NCI-H446 treated with DMSO at 0.1 percent for 48 hours (cell line): ENCODE data around the gene CENPL.
"Not testable (repeated sequence)": the region's sequence is repeated elsewhere in the genome, so short reads cannot be mapped to it uniquely, and the experiment has no call there.

Experiments used
- DNase-seq: peaks from one replicate; lab custom pipeline; 2025; lab: John Stamatoyannopoulos, UW

The CENPL gene

DNA sequence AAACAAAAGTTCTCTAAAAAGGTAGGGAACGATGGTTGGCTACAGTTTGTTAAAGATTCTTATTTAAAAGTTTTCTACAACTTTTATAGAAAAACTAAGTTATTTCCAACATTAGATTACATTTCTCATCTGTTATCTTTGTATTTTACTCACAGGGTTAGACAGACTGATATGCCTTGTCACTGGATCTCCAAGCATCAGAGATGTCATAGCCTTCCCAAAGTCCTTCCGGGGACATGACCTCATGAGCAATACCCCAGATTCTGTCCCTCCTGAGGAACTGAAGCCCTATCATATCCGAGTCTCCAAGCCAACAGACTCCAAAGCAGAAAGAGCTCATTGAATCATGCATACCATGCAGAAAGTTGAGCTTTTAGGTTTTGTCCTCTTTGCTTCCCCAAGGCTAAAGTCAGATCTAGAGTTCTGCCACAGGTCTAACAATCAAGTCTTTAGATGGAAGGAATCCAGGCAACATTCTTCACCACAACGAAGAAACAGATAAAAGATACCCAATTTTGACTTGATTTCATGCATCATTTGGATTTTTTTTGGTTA lies 32.8 kb upstream of the CENPL start:
- no peak for DNase-seq

DNA sequence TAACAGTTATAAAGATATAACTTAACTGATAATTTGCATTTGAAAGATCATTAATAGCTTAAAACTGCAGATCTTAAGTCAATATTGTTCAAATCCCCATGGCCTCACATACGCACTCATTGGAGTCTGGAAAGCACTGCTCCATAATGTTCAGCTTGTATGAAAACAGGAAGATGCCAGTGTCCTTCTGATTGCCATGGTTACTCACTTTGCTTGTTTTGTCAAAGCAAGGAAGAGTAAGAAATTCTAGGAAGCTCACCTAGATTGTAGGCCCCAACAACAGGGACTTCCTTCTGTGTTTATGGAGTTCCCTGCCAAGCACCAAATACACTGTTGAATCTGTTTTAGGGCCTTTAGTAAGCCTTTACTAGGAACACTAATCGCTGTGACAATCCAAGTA lies 32.2 kb upstream of the CENPL start:
- DNase-seq = no peak

DNA sequence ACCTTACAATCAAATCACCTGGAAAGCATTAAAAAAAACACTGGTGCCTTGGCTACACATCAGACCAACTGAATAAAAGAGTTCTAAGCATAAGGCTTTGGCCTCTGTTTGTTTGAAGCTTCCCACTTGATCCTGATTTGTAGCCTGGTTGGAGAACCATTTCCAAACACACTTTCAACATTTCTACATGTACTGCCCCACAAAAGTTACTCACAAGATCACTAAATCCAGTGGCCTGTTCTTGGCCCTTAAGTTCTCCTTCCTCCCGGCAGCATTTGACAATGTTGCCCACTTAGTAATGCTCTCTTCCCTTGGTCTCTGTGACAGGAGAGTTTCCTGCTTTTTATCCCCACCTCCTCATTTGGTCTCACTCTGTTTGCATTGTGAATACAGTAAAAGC lies 31.3 kb upstream of the CENPL start:
- no peak for DNase-seq

DNA sequence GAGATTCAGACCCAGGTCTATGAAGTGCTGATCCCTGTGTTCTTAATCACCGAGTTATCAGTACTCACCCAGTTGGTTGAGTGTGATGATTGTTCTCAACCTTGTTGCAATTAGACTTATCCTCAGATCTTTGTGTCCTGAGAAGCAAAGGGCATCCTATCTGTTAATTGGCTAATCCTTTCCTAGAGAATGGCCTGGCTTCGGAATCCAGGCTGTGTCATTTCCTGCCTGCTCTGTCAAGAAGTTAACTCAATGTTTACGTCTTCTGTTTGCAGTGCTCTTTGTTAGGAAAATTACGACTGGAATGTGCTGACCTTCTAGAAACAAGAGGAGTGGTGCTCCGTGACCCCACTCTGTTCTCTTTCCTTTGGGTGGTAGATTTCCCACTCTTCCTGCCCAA lies 28.4 kb upstream of the CENPL start:
- no peak for DNase-seq

DNA sequence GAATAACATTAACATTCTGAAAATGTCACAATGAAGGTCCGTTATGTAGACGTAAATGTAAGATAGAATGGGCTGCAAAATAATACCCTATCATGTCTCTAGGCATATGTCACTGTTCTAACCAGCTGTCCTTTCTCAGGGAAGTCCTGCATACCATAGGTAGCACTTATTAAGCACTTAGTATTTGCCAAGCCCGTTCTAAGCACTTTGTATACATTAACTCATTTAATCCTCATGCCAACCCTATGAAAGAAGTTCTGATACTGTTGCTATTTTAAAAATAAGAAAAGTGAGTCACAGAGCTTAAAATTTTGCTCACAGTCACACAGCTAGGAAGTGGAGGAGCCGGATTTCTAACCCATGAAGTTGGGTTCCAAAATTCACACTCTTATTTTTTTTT lies 27.4 kb upstream of the CENPL start:
- DNase-seq = no peak

DNA sequence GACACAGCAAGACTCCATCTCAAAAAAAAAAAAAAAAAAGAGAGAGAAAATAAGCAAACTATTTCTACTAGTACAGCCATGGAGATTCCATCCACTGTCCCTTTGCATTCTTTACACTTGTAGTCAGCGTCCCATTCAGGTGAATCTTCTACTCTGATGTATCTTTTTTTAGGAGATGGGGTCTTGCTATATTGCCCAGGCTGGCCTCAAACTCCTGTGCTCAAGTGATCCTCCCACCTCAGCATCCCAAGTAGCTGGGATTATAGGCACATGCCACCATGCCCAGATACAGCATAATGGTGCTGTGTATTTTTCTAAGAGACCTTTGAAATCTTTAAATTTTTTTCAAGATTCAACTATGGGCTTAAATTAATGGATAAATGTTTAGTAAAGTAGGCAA lies 8.1 kb upstream of the CENPL start:
- DNase-seq = no peak

DNA sequence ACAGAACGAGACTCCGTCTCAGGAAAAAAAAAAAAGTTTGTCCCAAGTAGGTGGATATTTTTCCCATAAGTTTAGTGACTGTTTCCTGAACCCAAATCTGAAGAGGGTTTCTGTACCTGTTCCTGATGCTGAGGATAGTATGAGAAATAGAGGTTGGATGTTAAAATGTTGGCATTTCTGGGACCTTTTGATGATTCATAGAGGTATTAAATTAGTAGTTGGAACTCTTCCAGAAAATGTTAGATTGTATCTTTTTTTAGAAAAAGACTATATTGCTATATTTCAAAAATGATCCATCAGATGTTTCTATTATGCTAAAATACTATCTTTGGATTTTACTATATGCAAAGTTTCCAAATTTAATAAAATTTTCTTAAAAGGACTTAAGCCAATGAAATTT lies 2.9 kb upstream of the CENPL start:
- DNase-seq = no peak

DNA sequence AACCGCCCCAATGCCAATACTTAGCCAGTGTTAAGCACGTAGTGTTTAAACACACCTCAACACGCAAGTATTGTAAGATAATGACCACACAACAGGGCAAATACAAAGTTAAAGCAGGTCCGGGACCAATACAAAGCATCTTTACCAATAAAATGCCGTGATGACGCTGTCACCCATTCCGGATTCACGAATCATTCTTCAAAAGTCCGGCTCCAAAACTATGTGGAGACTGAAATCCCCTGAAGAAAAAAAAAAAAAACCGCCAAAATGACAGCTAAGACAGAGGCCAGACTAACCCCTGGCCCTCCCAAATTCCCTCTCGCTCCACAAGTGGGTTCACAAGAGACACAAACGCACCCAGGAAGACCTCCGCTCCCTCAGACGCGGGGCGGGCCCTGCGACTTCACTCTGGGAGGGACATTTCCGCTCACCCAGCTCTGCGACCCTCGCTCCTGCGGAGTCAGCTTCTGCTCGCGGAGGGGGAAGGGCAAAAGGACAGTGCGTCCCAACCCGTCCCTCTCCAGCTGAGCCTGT lies 835 bp downstream of the CENPL start:
- no peak for DNase-seq

DNA sequence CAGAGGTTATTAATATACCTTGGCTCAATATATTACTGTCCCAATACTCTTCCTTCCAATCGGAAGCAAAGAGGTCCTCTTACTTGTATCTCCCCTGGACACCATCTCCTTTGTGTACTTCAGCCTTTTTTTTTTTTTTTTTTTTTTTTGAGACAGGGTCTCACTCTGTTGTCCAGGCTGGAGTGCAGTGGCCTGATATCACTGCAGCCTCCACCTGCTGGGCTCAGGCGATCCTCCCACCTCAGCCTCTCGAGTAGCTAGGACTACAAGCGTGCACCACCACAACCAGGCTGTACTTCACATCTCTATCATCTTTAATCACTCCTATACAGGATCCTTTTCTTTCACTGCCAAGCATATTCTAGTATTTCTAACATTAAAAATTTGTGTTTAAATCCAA lies 3.0 kb downstream of the CENPL start:
- DNase-seq = no peak

DNA sequence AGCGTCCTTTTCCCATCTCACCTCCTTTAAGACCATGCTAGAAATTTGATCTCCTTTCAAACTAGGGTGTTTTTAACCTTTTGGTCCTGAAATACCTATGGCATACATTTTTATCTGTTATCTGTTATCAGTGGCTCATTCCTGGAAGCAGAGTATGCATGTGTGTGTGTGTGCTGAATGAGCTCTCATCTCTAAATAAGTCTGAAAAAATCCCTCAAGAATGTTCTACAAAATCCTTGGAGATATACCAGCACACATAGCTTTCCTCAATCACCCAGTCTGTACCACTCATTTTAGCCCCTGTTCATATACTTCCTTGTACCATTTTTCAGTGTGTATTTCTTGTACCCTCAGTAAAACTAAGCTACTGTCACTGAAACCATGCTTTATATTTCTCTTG lies 6.2 kb downstream of the CENPL start:
- DNase-seq = no peak

DNA sequence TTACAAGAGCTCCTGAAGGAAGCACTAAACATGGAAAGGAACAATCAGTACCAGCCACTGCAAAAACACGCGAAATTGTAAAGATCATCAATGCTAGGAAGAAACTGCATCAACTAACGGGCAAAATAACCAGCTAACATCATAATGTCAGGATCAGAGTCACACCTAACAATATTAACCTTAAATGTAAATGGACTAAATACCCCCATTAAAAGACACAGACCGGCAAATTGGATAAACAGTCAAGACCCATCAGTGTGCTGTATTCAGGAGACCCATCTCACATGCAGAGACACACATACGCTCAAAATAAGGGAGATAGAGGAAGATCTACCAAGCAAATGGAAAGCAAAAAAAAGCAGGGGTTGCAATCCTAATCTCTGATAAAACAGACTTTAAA lies 11.0 kb downstream of the CENPL start:
- DNase-seq = not testable (repeated sequence)

DNA sequence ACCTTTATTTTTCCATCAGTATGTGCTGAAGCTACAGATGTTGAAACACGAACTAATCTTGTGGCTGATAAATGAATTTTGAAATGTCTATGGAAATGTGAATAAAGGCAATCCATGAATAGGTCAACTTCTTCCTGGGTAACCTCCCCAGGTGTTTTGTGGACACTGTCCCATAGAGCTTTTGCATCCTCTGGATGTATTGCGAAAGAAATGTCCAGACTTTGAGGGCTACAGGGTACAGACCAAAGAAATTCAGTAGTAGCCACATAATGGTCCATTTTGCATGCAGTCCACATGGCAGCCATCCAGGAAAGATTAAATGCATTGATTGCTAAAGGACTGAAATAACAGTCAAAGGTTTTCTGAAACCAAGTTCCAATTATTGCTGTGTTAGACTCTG lies 21.7 kb downstream of the CENPL start:
- DNase-seq = no peak

DNA sequence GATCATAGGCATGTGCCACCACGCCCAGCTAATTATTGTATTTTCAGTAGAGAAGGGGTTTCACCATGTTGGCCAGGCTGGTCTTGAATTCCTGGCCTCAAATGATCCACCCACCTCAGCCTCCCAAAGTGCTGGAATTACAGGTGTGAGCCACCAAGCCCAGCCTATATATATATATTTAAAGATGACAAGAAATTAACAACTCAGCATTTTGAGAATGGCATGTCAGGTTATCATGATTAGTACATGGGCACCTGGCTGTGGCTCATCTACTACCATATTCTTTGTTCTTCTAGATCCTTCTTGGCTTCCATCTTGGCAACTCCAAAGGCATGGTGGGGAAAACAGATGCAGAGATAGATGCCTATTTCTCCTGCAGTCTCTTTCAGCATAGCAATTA lies 24.7 kb downstream of the CENPL start:
- DNase-seq = not testable (repeated sequence)

DNA sequence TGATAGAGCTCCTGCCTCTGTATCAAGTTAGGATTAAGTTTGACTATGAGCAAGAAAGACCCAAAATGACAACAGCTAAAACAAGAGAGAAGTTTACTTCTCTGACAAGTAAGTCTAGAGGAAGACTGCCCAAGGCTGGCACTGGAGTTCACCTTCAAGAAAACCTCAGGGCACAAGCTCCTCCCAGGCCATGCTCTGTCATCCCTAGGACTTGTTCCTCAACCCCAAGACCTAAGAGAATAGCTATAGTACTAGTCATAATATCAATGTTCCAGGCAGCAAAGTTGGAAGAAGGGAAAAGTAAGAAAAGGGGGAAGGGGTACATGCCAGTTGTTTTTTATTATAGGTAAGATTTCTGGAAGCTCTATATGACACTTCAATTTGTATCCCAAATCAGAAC lies 26.6 kb downstream of the CENPL start:
- no peak for DNase-seq

DNA sequence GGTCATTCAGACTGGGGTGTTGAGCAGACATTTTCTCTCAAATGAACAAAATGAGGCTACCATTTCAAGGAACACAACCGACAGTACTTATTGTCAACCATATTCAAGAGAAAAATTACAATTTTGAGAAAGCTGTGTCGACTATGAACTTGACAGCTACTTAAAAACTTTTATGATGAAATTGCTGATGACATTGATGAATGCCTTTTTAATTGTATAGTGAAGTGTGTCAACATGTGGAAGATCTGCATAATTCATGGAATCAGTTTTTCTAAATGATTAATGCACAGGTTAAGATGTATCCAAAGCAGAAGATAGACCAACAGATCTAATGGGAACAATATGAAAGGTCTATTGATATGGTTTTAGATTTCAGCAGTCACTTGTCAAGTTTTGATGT lies 34.8 kb downstream of the CENPL start:
- no peak for DNase-seq

DNA sequence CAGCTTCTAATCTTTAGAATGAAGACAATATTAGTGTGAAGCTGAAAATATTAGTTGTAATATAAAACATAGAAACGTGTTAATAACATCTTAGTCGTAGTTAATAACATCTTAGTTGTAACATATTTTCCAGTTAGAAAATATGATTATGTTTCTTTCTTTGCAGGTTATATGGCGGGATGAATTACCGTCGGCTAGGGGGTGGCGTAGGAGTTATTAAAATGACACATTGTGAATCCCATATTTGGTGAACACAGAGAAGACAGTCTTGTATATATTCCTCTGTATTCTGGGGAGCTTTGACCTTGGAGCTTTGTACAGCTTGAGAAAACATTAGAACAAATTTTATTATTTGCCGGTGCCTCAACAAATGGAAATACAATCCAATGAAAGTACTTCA lies 39.7 kb downstream of the CENPL start:
- no peak for DNase-seq

DNA sequence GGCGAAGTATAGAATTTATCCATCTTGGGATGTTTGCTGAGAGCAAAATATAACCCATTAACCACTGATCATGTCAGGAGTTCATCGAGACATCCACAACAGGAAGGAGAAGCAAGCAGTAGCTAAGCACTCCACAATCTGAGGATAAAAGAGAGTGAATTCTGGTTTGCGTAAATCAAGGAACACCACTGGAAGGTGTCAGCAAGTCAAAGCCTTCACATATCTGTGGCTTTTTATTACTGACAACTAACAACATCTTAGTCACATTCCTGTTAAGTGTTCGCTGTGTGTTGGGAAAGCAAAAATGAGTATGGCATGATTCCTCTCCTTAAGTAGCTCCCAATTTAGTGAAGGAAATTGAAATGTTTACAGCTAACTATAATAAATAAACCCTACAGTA lies 44.7 kb downstream of the CENPL start:
- DNase-seq = no peak

DNA sequence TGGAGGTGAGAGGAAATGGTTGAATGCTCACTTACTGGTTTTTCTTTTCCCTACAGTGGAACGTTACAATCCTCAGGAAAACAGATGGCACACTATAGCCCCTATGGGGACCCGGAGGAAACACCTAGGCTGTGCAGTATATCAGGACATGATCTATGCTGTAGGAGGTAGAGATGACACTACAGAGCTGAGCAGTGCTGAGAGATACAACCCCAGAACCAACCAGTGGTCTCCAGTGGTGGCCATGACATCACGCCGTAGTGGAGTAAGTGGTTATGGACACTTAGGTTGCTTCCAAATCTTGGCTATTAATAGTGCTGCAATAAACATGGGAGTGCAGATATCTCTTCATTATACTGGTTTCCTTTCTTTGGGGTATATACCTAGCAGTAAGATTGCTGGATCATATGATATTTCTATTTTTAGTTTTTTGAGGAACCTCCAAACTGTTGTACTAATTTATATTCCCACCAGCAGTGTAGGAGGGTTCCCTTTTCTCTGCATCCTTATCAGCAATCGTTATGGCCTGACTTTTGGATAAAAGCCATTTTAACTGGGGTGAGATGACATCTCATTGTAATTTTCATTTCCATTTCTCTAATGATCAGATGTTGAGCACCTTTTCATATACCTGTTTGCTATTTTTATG lies 49.0 kb downstream of the CENPL start:
- no peak for DNase-seq

DNA sequence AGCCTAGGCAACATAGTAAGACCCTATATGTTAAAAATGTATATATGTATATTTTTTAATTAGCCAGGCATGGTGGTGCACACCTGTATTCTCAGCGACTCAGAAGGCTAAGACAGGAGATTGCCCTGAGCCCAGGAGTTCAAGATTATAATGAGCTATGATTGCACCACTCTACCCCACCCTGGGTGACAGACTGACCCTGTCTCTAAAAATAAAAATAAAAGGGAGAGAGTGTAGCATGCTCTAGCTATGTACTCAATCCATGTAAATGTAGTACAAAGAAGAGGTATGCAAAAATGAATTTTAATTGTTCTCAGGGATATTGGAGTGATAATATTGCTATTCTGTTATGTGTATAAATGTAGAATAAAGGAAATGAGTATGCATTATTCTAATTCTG lies 53.1 kb downstream of the CENPL start:
- DNase-seq = no peak

DNA sequence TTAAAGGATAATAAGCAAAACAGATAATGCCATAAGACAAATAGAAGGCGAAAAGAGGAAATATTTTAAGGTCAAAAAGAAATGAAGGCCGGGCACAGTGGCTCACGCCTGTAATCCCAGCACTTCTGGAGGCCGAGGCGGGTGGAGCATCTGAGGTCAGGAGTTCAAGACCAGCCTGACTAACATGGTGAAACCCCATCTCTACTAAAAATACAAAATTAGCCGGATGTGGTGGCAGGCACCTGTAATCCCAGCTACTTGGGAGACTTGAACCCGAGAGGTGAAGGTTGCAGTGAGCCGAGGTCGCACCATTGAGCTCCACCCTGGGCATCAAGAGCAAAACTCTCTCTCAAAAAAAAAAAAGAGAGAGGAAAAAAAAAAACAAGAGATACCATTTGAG lies 54.4 kb downstream of the CENPL start:
- not testable (repeated sequence) for DNase-seq

DNA sequence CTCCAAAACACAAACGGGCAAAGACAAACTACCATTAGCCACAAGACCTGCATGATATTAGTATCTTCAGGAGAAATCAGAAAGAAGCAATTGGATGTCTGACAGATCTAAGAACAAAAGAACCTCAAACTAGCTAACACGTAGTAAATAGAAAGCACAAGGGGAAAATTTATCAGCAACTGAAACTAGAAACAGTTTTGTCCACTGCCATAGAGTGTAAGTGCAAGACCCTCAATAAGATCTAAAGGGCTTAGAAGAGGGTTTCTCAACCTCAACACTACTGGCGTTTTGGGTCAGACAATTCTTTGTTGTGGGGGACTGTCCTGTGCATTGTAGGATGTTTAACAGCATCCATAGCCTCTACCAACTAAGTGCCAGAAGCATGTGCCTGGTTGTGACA lies 55.9 kb downstream of the CENPL start:
- no peak for DNase-seq

DNA sequence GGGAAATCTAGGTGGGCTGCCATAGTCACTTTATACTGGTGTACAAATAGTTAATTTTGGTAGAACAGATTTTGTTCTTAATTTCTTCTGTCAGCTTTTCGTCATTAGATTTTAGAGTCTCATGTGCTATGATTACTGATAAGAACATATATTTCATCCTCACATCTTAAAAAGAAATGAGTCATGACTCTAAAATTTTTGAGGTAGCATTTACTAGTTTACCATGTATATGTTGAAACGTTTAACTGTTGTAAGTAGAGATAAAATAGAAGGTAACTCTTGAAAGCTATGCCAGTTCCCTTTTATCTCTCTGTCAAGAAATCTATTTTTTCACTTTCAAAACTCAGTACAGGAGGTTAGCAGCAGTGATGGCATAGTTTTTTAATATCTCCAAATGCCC lies 56.5 kb downstream of the CENPL start:
- no peak for DNase-seq

DNA sequence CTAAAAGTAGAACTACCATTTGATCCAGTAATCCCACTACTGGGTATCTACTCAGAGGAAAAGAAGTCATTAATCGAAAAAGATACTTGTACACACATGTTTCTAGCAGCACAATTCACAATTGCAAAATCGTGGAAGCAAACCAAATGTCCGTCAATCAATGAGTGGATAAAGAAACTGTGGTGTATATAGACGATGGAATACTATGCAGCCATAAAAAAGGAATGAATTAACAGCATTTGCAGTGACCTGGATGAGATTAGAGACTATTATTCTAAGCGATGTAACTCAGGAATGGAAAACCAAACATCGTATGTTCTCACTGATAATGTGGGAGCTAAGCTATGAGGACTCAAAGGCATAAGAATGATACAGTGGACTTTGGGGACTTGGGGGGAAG lies 60.4 kb downstream of the CENPL start:
- not testable (repeated sequence) for DNase-seq

DNA sequence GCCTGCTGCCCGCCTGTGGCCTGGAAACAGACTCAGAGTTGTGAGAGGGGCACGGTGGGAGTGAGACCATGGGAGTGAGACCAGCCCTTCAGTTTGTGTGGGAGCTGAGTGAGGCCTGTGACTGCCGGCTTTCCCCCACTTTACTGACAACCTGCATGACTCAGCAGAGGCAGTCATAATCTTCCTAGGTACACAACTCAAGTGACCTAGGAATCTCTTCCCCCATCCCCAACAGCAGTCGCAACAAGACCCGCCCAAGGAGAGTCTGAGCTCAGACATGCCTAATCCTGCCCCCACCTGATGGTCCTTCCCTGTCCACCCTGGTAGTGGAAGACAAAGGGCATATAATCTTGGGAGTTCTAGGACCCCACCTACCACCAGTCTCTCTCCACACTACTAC lies 65.7 kb downstream of the CENPL start:
- no peak for DNase-seq
